K562 (cell line): ENCODE measurements around the gene TMEM237. TPM values are rescaled to one million over a fixed set of nuclear protein-coding genes. Genes with fewer than 3 reads are reported as not detected.

Experiments used
- ATAC-seq: fragments of 200-7000 bp; cut with Tn5 transposase; 3 replicates; pipeline ENCODE4 v1.9.1; 2020; ENCODE audit warnings: moderate library complexity
- BruUV-seq: library from RNA; stranded (reverse); fragments of 400-500 nt; replicated peaks from 2 replicates; lab custom pipeline; 2021; lab: Mats Ljungman, UMichigan
- CTCF ChIA-PET: fragments of 300-600 bp; formaldehyde crosslinking; extraction: SDS; loops from one replicate; lab custom pipeline; 2021; ENCODE audit warnings: low intra/inter-chr PET ratio; lab: Yijun Ruan, JAX
- POLR2A ChIA-PET: fragments of 300-600, 350-650 bp; sonication (Branson Sonifier 250); formaldehyde crosslinking; extraction: SDS; loops from one replicate; lab custom pipeline; 2021; ENCODE audit warnings: antibody characterized with exemption, inconsistent platforms; lab: Yijun Ruan, JAX
- DNase-seq, 4 experiments: peaks; one replicate each; pipeline versions ENCODE4 v3.0.0 to v3.0.0-alpha.2; 2011 to 2018; ENCODE audit warnings: low spot score in 3 of 4, mixed read lengths in 3 of 4; ENCODE audit errors: extremely low read depth in 1 of 4
- FAIRE-seq: peaks from 2 replicates; lab custom pipeline; 2011; peaks lifted over from hg19 to GRCh38; lab: Jason Lieb, UNC
- H2AFZ ChIP-seq: 2 replicates; pipeline ENCODE4 v1.6.0; 2011; ENCODE audit warnings: low read depth, low read length, control low read depth, inconsistent platforms
- H3K27ac ChIP-seq: fragments of 200-600 bp; 3 replicates; pipeline ENCODE4 v1.8.0; 2011; ENCODE audit warnings: low read depth, mild to moderate bottlenecking, control low read depth, inconsistent platforms, low read length, moderate library complexity, mixed read lengths; ENCODE audit errors: extremely low read depth
- H3K27me3 ChIP-seq, 2 experiments: fragments of 300-600 bp in 1 of 2; 2 replicates in 1 of 2; 3 replicates in 1 of 2; pipeline versions ENCODE4 v1.6.0 to v1.8.0; 2011; ENCODE audit warnings: inconsistent platforms in 2 of 2, low read length in 2 of 2, mild to moderate bottlenecking in 1 of 2, mixed read lengths in 1 of 2, moderate library complexity in 1 of 2; ENCODE audit not compliant: control insufficient read depth in 2 of 2, insufficient read depth in 2 of 2
- H3K36me3 ChIP-seq: fragments of 300-600 bp; 3 replicates; pipeline ENCODE4 v1.8.0; 2011; ENCODE audit warnings: mild to moderate bottlenecking, low read length, inconsistent platforms; ENCODE audit not compliant: control insufficient read depth, insufficient read depth
- H3K4me1 ChIP-seq, 2 experiments: fragments of 200-600 bp in 1 of 2; replicated peaks in 1 of 2; 2 replicates in 1 of 2; 3 replicates in 1 of 2; pipeline versions ENCODE4 v1.5.1 to v1.8.0; 2011; ENCODE audit warnings: inconsistent platforms in 2 of 2, low read length in 2 of 2, mild to moderate bottlenecking in 1 of 2, mixed read lengths in 1 of 2, moderate library complexity in 1 of 2; ENCODE audit not compliant: control insufficient read depth in 2 of 2, insufficient read depth in 2 of 2
- H3K4me2 ChIP-seq: 2 replicates; pipeline ENCODE4 v1.6.1; 2011; ENCODE audit warnings: low read length, control low read depth, inconsistent platforms, mixed read lengths; ENCODE audit not compliant: insufficient read depth
- H3K4me3 ChIP-seq: fragments of 200-600 bp; sonication (generic), shearing (Covaris generic); 2 replicates; pipeline ENCODE4 v1.5.1; 2016; ENCODE audit warnings: control low read depth, inconsistent platforms
- H3K79me2 ChIP-seq: fragments of 200-600 bp; 3 replicates; pipeline ENCODE4 v1.8.0; 2011; ENCODE audit warnings: low read length, inconsistent platforms; ENCODE audit not compliant: control insufficient read depth, insufficient read depth
- H3K9ac ChIP-seq, 2 experiments: 2 replicates each; pipeline versions ENCODE4 v1.6.0 to v1.6.1; 2011; ENCODE audit warnings: low read depth in 2 of 2, low read length in 2 of 2, control low read depth in 1 of 2, inconsistent platforms in 1 of 2, mild to moderate bottlenecking in 1 of 2, mixed read lengths in 1 of 2; ENCODE audit not compliant: insufficient read depth in 1 of 2
- H3K9me1 ChIP-seq: one replicate; pipeline ENCODE4 v1.6.0; 2011; ENCODE audit warnings: inconsistent platforms, mild to moderate bottlenecking, low read length, moderate library complexity; ENCODE audit not compliant: control insufficient read depth, insufficient read depth
- H3K9me3 ChIP-seq: replicated peaks from 2 replicates; pipeline ENCODE4 v1.5.1; 2011; ENCODE audit warnings: low read depth, low read length, inconsistent platforms; ENCODE audit not compliant: control insufficient read depth, insufficient read depth
- H4K20me1 ChIP-seq: replicated peaks from 2 replicates; pipeline ENCODE4 v1.6.1; 2011; ENCODE audit warnings: low read length, inconsistent platforms, mixed read lengths; ENCODE audit not compliant: control insufficient read depth, insufficient read depth
- BHLHE40 ChIP-seq: IDR thresholded peaks from 2 replicates; pipeline ENCODE4 v1.6.1; 2011; ENCODE audit warnings: low read length, improper control_type of control experiment
- JUN ChIP-seq, 2 experiments: sonication (generic) in 1 of 2; formaldehyde crosslinking in 1 of 2; IDR thresholded peaks; 2 replicates each; pipeline versions ENCODE4 v1.6.1 to v1.8.0; 2012 to 2022; ENCODE audit warnings: borderline replicate concordance in 2 of 2, mild to moderate bottlenecking in 2 of 2, improper control_type of control experiment in 1 of 2, low read depth in 1 of 2, low read length in 1 of 2, missing genetic modification reagents in 1 of 2
- KHSRP ChIP-seq: fragments of 450-650 bp; IDR thresholded peaks from 2 replicates; pipeline ENCODE4 v1.6.1; 2017
- KLF1 ChIP-seq: fragments of 450-650 bp; IDR thresholded peaks from 2 replicates; pipeline ENCODE4 v1.6.1; 2016; ENCODE audit warnings: missing genetic modification characterization, missing compliant biosample characterization
- MAFF ChIP-seq: IDR thresholded peaks from 2 replicates; pipeline ENCODE4 v1.6.1; 2012; ENCODE audit warnings: low read length, improper control_type of control experiment
- POLR2H ChIP-seq: IDR thresholded peaks from 2 replicates; pipeline ENCODE4 v1.6.1; 2016; ENCODE audit warnings: missing genetic modification characterization, low read depth, mild to moderate bottlenecking, control low read depth, missing compliant biosample characterization, moderate library complexity
- ZNF311 ChIP-seq: fragments of 250-450 bp; sonication (Bioruptor Pico); IDR thresholded peaks from 2 replicates; pipeline ENCODE4 v1.4.0; 2020; ENCODE audit warnings: mild to moderate bottlenecking, moderate library complexity
- WGBS: fragments of 100-300 bp; shearing (Covaris generic); methylation state at CpG from one replicate; pipeline ENCODE4 v1.1.6; 2016; ENCODE audit warnings: low coverage, mixed read lengths; ENCODE audit not compliant: insufficient coverage; ENCODE audit errors: missing lambda C conversion rate; 5-methylcytosine and 5-hydroxymethylcytosine counted together
- in situ Hi-C: fragments of 300-500 bp; cut with MboI; formaldehyde crosslinking; loops from 4 replicates; pipeline ENCODE4 v1.15.0; 2018; ENCODE audit warnings: inconsistent platforms, mixed read lengths
- intact Hi-C: fragments of 100-400 bp; cut with micrococcal nuclease; formaldehyde crosslinking; loops from 2 replicates; pipeline ENCODE4 v1.14.2; 2022
- polyA plus RNA-seq, 8 experiments: library from polyadenylated mRNA; depleted of rRNA in 4 of 8; stranded (reverse) in 5 of 8; unstranded in 3 of 8; fragments of >200 nt; fragmentation: Nextera tagmentation in 2 of 8; fragmentation: Illumina TruSeq in 1 of 8; extraction: Ambion mirVana in 2 of 8; extraction: Trizol in 1 of 8; gene quantifications; 2 replicates each; pipeline versions ENCODE4 v1.2.1 to v1.2.3, GENCODE V29; 2011 to 2014; ENCODE audit warnings: inconsistent platforms in 1 of 8, missing spikeins in 1 of 8
- total RNA-seq, 7 experiments: library from RNA; depleted of rRNA in 6 of 7; stranded (reverse); fragments of >200 nt in 6 of 7; fragmentation: Illumina TruSeq in 2 of 7; extraction: Trizol in 2 of 7; gene quantifications; 2 replicates each; pipeline versions ENCODE4 v1.2.1 to v1.2.3, GENCODE V29; 2011 to 2021; ENCODE audit warnings: low replicate concordance in 1 of 7
- TF ChIP-seq, protein P1 (sequence below), 3 experiments: fragments of 200-800 bp in 1 of 3; sonication (Bioruptor generic) in 1 of 3; sonication (generic) in 1 of 3; formaldehyde crosslinking in 1 of 3; IDR thresholded peaks; 2 replicates each; pipeline versions ENCODE4 v1.6.1 to v1.8.0; 2016 to 2022; ENCODE audit warnings: mild to moderate bottlenecking in 2 of 3, missing compliant biosample characterization in 2 of 3, missing genetic modification characterization in 2 of 3, missing genetic modification reagents in 1 of 3
- TF ChIP-seq, protein P2 (sequence below): fragments of 250-450 bp; sonication (Bioruptor Pico); IDR thresholded peaks from 2 replicates; pipeline ENCODE4 v1.8.0; 2021; ENCODE audit warnings: mild to moderate bottlenecking, moderate library complexity

The TMEM237 gene
- total and polyA plus RNA-seq, 9 of the 15 experiments (the other 6 are each of a cell fraction or from before 2014, with no cell fraction given): 6.2 to 25.6 (median 17.9) TPM

DNA sequence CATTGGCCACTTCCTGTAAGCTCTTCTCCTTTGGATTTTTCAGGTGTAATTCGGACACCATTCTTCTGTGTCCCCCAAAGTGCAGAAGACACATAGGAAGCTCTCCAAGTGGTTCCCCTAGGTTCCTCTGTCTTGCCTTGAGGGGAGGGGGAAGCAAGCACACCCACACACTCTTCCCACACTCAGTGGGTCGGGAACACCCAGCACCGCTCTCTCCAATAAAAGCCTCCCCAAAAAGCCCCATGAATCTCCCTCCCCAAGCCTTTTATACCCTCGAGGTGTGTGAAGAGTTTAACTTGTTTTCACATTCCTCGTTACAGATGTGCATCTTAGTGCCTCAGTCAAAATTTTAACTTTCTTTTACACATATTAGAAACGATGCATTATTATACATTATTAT, 9.9 kb upstream of the TMEM237 start:
- H3K27me3 ChIP-seq: peaks cover 0 to 10% of the 10 kb centered on the region in 2 experiments; a peak in 2 of 5 replicates
- H3K27ac ChIP-seq: no peak overlapping the region
- H3K9me3 ChIP-seq: no peaks in the 10 kb centered on the region
- no peak overlapping the region for H3K4me2 ChIP-seq
- no peaks in the 10 kb centered on the region for H4K20me1 ChIP-seq
- 3% methylated on average over 4 of the region's 6 CpGs for WGBS
- BruUV-seq: no TSS peak
- no peaks in the 10 kb centered on the region for H3K9me1 ChIP-seq
- ATAC-seq: no peak
- in situ Hi-C loops: no loop called here
- DNase-seq: no peak
- no peaks in the 10 kb centered on the region for H3K36me3 ChIP-seq
- intact Hi-C loops: no loop called here
- TF ChIP-seq, protein P1, sequence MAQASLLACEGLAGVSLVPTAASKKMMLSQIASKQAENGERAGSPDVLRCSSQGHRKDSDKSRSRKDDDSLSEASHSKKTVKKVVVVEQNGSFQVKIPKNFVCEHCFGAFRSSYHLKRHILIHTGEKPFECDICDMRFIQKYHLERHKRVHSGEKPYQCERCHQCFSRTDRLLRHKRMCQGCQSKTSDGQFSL (CRISPR knock-in tag; IDR thresholded peaks at IDR 0.05): no peak
- TF ChIP-seq, protein P1 (tag; IDR thresholded peaks at IDR 0.05): no peak
- TF ChIP-seq, protein P2, sequence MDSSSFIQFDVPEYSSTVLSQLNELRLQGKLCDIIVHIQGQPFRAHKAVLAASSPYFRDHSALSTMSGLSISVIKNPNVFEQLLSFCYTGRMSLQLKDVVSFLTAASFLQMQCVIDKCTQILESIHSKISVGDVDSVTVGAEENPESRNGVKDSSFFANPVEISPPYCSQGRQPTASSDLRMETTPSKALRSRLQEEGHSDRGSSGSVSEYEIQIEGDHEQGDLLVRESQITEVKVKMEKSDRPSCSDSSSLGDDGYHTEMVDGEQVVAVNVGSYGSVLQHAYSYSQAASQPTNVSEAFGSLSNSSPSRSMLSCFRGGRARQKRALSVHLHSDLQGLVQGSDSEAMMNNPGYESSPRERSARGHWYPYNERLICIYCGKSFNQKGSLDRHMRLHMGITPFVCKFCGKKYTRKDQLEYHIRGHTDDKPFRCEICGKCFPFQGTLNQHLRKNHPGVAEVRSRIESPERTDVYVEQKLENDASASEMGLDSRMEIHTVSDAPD (CRISPR knock-in tag): no peak
- TF ChIP-seq MAFF (no peak), JUN (IDR thresholded peaks at IDR 0.05; ENCODE audit: borderline replicate concordance, low read depth, low read length) (no peak), JUN (CRISPR knock-in tag; IDR thresholded peaks at IDR 0.05; ENCODE audit: borderline replicate concordance) (no peak), POLR2H (tag) (no peak), BHLHE40 (no peak), KLF1 (tag) (no peak), KHSRP (no peak), ZNF311 (CRISPR knock-in tag) (no peak)
- H3K4me3 ChIP-seq: no peak overlapping the region
- H3K9ac ChIP-seq: no peak overlapping the region
- H2AFZ ChIP-seq: no peak overlapping the region
- H3K79me2 ChIP-seq: no peaks in the 10 kb centered on the region
- POLR2A ChIA-PET: interaction anchor here (0.6 kb wide), 1 partner anchor 202 kb away, joined by 3 read pairs; the partner anchor contains the start of gene STRADB
- CTCF ChIA-PET: no interaction called here
- no peaks in the 10 kb centered on the region for H3K4me1 ChIP-seq
- FAIRE-seq: no peak
